Eye (tissue), 1 donor: ENCODE measurements around the gene FMNL2.

Source experiments
- DNase-seq: peaks from one replicate; pipeline ENCODE4 v3.0.0-alpha.2; 2015

FMNL2 gene

GRCh38 chr2:152560873-152561595, 226.1 kb downstream of the FMNL2 start:
- DNase-seq, result no peak

DNA sequence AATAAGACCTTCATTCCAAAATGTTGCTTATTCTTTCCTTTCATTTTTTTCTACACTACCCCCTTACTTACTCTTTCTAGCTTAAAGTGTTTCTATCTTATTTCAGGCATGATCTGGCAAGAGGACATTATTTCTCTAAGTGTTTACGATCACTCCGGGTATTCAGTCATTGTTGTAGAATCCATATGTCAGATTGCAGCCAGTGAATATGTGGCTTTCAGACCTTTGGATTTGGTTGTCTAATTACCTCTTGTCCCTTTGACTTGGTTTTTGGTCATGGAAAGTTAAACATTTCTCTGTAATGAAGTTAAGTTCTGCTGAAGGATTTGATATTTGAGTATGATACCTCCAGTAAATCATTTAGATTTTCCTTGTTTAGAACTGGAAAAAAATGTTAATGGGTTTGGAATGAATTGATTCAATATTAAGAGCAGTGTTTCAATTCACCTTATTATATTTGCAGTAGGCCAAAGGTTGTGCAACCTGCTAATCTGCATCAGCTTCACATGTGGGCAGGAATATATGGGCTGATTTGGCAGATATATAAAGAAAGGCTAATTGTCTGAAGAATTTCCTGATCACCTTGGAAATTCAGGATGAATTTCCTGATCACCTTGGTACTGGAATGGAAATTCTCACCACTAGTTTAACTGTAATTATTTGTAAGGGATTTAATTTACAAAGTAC, 227.4 kb downstream of the FMNL2 start:
- DNase-seq, result no peak

DNA sequence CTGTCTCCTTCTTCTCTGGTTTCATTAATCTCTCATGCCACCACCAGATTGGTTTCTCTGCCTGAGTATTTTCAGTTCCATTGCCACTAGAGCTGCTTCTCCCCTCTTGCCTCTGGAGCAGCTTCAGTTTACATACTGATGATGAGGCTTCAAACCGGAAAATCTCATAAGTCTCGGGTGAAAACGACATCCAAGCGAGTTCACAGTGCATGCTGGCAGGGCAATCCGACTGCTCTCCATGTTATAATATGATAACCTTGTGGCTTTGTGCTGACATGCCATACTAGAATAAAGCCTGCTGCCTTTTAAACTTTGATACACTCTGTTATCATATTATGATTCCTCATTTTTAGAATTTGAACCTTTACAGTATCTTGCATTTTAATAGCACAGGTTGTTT, 228.8 kb downstream of the FMNL2 start:
- DNase-seq, result no peak

DNA sequence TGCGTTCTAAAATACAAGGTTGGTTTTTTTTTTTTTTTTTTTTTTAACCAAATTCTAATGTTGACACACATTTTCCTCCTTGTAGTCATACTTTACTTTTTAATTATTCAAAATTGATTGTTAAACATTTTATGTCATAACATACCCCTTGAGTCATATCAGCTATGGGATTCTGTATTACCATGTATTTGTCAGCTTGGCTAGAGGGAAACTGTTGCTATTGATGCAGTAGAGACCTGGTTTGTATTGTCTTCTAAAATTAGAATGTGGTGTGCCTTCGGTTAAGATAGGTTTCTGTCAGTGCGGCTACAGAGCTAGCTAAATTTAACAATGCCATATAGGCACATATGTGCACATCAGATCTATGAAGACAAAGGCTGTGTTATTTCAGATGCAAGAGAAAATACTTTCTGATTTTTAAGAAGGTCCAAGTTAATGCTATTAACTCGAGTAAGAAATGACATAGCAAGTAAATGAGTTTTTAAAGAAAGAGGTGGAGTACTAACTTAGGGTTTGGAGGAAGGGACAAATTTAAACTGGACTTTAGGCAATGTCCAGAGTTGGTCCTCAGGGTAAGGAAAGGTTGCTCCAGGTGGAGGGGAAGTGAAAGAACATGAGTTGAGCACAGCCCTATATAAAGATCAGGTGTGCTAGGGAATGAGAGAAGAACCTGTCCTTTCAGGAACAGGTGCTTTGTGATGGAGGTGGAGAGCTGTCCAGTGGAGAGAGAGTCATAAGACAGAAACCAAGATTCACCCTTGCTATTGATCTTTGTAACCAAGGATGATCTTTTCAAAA, 230.0 kb downstream of the FMNL2 start:
- no peak for DNase-seq

DNA sequence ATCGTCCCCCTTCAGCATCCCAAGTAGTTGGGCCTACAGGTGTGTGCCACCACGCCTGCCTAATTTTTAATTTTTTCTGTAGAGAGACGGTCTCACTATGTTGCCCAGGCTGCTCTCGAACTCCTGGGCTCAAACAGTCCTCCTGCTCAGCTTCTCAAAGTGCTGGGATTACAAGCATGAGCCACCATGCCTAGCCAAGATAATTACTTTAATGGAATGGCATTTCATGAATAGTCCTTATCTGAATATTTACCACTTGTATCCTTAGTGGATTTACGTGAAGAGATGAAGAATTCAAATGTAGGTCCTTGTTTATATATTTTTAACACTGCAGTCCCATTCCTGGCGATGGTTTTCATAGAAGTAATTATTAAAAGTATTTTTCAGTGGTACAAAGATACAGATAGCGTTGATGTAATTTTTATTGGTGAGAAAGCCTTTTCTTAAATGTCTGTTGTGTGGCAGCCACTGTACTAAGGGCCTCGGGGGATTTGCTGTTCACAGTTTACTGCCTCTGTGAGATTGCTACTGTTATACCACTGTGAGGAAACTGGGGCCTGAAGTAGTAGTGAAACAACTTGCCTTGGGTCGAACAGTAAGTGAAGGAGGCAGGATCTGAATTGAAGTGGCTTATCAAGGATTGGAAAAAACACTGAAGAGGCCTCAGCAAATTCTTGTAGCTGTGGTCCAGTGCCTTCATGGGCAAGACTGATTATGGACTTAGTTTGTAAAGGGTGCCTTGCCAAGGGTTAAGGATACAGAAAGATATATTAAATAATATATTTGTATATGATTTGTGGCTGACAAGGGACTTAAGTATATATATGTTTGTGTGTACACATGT, 231.1 kb downstream of the FMNL2 start:
- peak; percentile 53 for DNase-seq

DNA sequence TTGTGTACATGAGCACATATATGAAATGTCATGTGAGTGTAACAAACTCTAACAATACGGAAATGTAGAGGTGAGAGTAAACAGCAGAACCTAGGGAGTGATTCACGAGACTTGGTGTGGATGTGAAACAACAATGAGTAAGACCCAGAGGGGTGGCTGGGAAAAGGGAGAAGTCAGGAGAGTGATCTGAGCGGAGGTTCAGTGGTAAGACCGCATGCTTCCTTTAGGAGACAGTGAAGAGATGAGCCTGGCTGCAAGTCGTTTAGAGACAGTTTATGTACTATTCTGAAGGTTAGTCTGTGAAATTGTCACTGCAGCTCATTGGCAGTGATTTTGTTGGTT, 231.7 kb downstream of the FMNL2 start:
- DNase-seq, result no peak

GRCh38 chr2:152568531-152568930, 233.6 kb downstream of the FMNL2 start:
- no peak for DNase-seq

GRCh38 chr2:152569186-152569585, 234.2 kb downstream of the FMNL2 start:
- no peak for DNase-seq

GRCh38 chr2:152571048-152571766, 236.2 kb downstream of the FMNL2 start:
- DNase-seq, result no peak

GRCh38 chr2:152572031-152572430, 237.1 kb downstream of the FMNL2 start:
- no peak for DNase-seq

DNA sequence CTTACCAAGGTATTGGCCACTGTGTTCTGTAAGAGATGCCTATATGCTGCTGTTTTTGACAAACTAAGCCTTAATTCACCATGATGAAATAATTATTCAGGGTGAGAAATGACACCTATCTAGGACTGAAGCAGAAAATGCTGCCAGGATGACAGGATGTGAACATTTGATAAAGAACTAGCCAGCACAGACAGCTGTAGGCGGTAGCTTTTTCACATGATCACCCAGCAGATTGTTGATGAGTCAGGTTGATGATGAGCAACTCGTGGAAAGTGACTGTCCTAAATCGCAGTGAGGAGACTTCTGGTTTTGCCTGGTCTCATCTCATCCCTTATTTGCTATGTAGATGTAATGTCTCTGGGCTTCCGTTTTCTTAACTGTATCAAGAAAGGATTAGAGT, 238.2 kb downstream of the FMNL2 start:
- no peak for DNase-seq

- DNase-seq, result no peak
These were observed 242.6 kb downstream of the FMNL2 start for GRCh38 chr2:152577579-152577978.

DNA sequence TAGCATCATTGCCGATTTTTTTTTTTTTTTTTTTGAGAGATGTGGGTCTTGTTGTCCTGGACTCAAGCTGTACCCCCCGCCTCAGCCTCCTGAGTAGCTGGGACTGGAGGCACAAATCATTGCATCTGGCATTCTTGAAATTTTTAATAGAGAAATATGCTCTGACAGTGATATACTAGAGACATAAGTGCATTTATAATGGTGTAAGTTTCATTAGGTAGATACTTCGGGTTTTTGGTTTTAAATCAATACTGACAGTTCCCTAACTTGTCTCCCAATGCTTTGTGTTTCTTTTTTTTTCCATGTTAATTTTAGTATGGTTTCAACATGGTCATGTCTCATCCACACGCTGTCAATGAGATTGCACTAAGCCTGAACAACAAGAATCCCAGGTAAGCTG, 243.6 kb downstream of the FMNL2 start:
- DNase-seq, result no peak

- no peak for DNase-seq
These were observed 245.7 kb downstream of the FMNL2 start for GRCh38 chr2:152580714-152581113.

- DNase-seq, result no peak
These were observed 246.4 kb downstream of the FMNL2 start for GRCh38 chr2:152581360-152581759.

GRCh38 chr2:152582081-152582480, 247.1 kb downstream of the FMNL2 start:
- no peak for DNase-seq

DNA sequence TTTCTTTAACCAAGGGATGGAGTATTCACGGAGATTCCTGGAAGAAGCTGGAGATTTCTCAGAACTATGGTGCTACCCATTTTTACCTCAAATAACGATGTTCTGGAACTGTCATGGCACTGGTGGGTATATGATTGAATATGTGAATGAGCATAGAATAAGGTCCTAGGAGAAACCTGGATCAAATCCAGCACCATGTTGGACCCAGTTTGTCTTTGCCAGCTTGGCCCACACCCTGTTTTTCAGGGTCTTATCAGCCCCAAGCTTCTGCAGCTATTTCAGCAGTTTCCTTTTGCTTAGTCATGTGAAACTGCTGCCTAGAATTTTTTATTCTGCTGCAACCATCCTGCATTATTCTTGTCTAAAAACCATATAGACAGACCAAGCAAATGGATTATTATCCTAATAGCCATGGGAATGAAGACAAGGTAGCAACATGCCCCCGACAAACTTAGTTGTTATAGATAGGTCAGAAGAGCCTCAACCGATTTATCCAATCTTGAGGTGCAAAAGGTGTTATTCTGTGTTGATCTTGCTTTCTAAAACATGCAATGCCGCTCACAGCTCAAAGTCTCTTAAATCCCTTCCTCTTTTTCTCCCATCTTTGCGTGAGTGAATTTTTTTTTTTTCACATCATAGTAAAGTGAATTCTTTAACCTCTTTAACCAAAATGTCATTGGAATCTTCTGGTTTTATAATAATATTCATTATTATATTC, 248.7 kb downstream of the FMNL2 start:
- no peak for DNase-seq

GRCh38 chr2:152584301-152584700, 249.3 kb downstream of the FMNL2 start:
- no peak for DNase-seq

DNA sequence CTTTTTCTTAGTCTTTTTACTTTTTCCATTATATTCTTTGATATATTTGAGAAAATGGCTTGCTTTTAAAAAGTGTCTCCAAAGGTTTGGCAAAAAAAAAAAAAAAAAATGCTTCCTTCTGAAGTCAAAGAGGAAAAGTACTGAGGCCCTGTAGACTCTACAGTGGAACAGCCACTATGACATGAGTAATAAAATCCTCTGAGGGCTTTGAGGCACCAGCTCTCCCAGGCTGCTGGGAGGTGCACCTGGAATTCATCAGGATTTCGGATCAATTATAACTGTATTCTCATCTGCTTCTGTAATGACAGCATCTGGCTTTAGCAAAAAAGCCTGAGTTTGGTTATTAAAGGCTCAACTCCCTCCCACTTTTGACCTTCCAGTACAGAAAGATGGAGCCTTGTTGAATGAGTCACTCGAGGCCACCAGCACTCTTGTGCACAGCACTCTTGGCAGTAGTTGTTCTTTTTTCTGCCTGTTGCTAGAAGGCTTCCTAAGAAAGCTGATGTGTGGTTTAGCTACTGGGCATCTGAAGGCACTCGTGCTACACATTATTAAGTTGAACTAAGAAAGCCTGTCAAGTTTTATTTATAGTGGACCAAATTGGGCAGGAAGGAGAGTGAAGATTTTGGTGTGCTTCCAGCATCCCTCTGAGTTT, 251.0 kb downstream of the FMNL2 start:
- DNase-seq, result no peak

GRCh38 chr2:152587187-152587947, 252.4 kb downstream of the FMNL2 start:
- DNase-seq, result no peak
